ENCODE results near the gene RTN4. TPM values are rescaled to one million over a fixed set of nuclear protein-coding genes. Genes with fewer than 3 reads are reported as not detected.
"Not testable (repeated sequence)": the region's sequence is repeated elsewhere in the genome, so short reads cannot be mapped to it uniquely, and the experiment has no call there.

RTN4 gene
- total RNA-seq, 4 donors from 2014 or later: 119 to 205 (median 154) TPM

DNA sequence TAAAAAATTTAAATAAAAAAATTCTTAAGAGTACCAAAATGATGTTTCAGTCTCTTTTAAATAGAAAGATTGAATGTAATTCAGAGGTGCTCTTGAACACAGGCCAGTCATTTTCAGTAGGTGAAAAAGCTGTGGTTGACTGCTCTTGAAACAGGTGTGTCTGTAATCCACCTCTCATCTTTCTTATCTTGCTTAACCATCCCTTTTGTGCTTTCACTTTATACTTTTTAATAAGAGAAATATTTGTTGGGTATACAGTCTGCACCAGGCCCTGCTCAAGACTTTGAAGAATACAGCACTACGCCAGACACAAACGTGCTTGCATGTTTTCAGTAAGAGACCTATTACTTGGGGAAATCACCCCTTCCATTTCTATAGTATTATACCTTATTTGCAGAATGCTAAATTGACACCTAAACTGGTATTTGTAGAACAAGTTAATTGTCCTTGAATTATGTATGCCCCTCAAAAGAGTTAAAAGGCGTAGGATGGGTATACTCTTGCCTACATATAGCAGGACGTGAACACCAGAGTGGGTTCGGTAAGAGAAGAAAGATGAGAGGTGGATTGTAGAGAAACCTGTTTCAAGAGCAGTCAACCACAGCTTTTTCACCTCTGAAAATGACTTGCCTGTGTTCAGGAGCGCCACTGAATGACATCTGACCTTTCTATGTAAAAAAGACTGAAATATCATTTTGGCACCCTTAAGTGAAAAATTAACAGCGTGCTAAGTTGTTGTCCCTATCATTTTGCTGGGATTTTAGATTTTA, 4.0 kb upstream of the RTN4 start:
- H3K27me3 ChIP-seq: no peaks in the 10 kb centered on the region
- intact Hi-C loops (cut with DNase I; ENCODE audit: low total_unique reads): loop anchor here (5.0 kb wide), 1 partner anchor 108 kb away; no protein-coding TSS in a partner anchor
- no peak overlapping the region for H3K4me3 ChIP-seq
- H3K27ac ChIP-seq: no peak overlapping the region
- peaks cover 0 to 9% of the 10 kb centered on the region in 2 donors for H3K4me1 ChIP-seq
- no peak for DNase-seq
- TF ChIP-seq, protein P1, sequence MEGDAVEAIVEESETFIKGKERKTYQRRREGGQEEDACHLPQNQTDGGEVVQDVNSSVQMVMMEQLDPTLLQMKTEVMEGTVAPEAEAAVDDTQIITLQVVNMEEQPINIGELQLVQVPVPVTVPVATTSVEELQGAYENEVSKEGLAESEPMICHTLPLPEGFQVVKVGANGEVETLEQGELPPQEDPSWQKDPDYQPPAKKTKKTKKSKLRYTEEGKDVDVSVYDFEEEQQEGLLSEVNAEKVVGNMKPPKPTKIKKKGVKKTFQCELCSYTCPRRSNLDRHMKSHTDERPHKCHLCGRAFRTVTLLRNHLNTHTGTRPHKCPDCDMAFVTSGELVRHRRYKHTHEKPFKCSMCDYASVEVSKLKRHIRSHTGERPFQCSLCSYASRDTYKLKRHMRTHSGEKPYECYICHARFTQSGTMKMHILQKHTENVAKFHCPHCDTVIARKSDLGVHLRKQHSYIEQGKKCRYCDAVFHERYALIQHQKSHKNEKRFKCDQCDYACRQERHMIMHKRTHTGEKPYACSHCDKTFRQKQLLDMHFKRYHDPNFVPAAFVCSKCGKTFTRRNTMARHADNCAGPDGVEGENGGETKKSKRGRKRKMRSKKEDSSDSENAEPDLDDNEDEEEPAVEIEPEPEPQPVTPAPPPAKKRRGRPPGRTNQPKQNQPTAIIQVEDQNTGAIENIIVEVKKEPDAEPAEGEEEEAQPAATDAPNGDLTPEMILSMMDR (IDR thresholded peaks at IDR 0.05): no peak
- TF ChIP-seq POLR2A (IDR thresholded peaks at IDR 0.05): no peak
- H3K36me3 ChIP-seq: no peaks in the 10 kb centered on the region
- H3K9me3 ChIP-seq: no peaks in the 10 kb centered on the region

- not testable (repeated sequence) for H3K27ac ChIP-seq, H3K36me3 ChIP-seq, DNase-seq, H3K4me3 ChIP-seq, H3K4me1 ChIP-seq, H3K27me3 ChIP-seq, H3K9me3 ChIP-seq
- intact Hi-C loops (cut with DNase I; ENCODE audit: low total_unique reads): loop anchor here (5.0 kb wide), 1 partner anchor 109 kb away; no protein-coding TSS in a partner anchor
Measured at GRCh38 chr2:55053225-55053624, 3.0 kb upstream of the RTN4 start.

DNA sequence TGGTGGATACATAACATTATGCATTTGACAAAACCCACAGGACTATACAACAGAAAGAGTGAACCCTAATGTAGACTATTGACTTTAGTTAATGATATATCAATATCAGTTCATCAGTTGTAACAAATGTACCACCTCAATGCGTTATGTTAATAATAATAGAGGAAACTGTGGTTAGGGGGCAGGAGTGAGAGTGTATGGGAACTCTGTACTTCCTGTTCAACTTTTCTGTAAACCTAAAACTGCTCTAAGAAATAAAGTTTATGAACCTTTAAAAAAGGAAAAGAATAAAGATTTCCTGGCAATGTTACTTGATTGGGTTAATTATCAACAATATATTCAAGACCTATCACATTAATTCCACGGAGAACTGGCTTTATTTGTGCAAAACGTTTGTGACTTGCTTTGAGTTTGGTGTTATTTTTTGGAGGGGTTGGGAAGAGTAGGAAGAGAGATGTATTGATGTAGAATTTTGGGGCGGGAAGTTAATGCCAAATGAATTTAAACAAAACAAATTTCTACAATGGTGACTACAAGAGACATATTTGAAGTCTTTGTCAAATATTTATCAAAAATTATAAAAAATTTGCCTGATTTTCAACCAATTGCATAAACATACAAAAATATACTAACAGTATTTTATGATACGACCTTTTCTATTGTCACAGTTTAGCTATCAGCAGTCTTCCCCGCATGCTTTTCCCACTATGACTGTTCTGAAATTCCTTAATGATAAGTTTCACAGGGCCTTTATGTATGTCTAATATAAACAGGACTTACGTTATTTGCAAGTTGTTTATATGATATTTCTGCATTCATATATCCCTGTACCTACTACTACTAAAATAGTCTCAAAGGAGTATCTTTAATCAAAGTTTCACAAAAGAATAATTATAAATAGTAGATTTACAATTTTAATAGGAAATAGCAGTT, 2.1 kb upstream of the RTN4 start:
- intact Hi-C loops (cut with DNase I; ENCODE audit: low total_unique reads): loop anchor here (5.0 kb wide), 1 partner anchor 110 kb away; no protein-coding TSS in a partner anchor
- DNase-seq: no peak
- Histone ChIP-seq H3K9me3 (no peaks in the 10 kb centered on the region), H3K27me3 (no peaks in the 10 kb centered on the region), H3K4me1 (peaks cover 0 to 9% of the 10 kb centered on the region in 2 donors), H3K4me3 (no peak overlapping the region), H3K27ac (peak overlapping the region; percentile 98), H3K36me3 (no peaks in the 10 kb centered on the region)
- TF ChIP-seq POLR2A (IDR thresholded peaks at IDR 0.05): no peak
- TF ChIP-seq, protein P1 (IDR thresholded peaks at IDR 0.05): no peak

- intact Hi-C loops (cut with DNase I; ENCODE audit: low total_unique reads): loop anchor here (5.0 kb wide), 1 partner anchor 111 kb away; no protein-coding TSS in a partner anchor
- H3K27ac ChIP-seq: peak overlapping the region; percentile 98
- peak overlapping the region; percentile 62 to 75 for H3K4me3 ChIP-seq
- H3K4me1 ChIP-seq: peaks cover 0 to 9% of the 10 kb centered on the region in 2 donors
- DNase-seq: peak; percentile 77 to 91
- no peak for TF ChIP-seq POLR2A (IDR thresholded peaks at IDR 0.05)
- TF ChIP-seq, protein P1 (IDR thresholded peaks at IDR 0.05): no peak
- no peaks in the 10 kb centered on the region for H3K27me3 ChIP-seq
- H3K9me3 ChIP-seq: no peaks in the 10 kb centered on the region
- H3K36me3 ChIP-seq: no peaks in the 10 kb centered on the region
Measured at GRCh38 chr2:55051026-55051866, 995 bp upstream of the RTN4 start.

DNA sequence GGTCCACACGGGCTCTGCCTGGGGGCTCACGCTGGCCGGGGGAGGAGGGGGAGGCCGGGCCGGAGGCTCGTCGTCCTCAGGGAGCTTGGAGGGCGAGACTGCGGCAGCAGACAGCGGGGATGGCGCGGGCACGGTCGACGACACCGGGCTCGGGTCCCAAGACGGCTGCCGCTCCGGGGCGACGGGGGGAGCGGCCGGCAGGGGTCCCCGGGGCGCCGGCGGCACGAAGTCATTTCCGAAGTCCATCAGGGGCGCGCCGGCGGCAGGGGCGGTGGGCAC, 491 bp downstream of the RTN4 start:
- Histone ChIP-seq H3K36me3 (no peaks in the 10 kb centered on the region), H3K27me3 (no peaks in the 10 kb centered on the region), H3K27ac (peak overlapping the region; percentile 98), H3K9me3 (no peaks in the 10 kb centered on the region), H3K4me3 (peak overlapping the region; percentile 75 to 81), H3K4me1 (peaks cover 0 to 9% of the 10 kb centered on the region in 2 donors)
- DNase-seq: no peak
- no peak for TF ChIP-seq POLR2A (IDR thresholded peaks at IDR 0.05)
- TF ChIP-seq, protein P1 (IDR thresholded peaks at IDR 0.05): no peak
- intact Hi-C loops (cut with DNase I; ENCODE audit: low total_unique reads): loop anchor here (5.0 kb wide), 1 partner anchor 113 kb away; no protein-coding TSS in a partner anchor

All from uterus (tissue), 4 donors.